Peyer's patch (tissue), 4 donors: ENCODE measurements around the gene ZNF669.

Experiments used
- POLR2A ChIP-seq, 2 donors: fragments of 450-650 bp; IDR thresholded peaks; one replicate each; pipeline ENCODE4 v1.5.1; 2017; ENCODE audit warnings: antibody characterized with exemption in 2 of 2, mild to moderate bottlenecking in 2 of 2, moderate library complexity in 2 of 2
- TF ChIP-seq, protein P1 (sequence below), 6 experiments: fragments of 450-650 bp in 4 of 6; fragments of 200-600 bp in 2 of 6; sonication (generic) in 1 of 6; IDR thresholded peaks; one replicate each; pipeline ENCODE4 v1.5.1; 2017 to 2019; ENCODE audit warnings: antibody characterized with exemption in 6 of 6, mild to moderate bottlenecking in 3 of 6, moderate library complexity in 1 of 6

DNA sequence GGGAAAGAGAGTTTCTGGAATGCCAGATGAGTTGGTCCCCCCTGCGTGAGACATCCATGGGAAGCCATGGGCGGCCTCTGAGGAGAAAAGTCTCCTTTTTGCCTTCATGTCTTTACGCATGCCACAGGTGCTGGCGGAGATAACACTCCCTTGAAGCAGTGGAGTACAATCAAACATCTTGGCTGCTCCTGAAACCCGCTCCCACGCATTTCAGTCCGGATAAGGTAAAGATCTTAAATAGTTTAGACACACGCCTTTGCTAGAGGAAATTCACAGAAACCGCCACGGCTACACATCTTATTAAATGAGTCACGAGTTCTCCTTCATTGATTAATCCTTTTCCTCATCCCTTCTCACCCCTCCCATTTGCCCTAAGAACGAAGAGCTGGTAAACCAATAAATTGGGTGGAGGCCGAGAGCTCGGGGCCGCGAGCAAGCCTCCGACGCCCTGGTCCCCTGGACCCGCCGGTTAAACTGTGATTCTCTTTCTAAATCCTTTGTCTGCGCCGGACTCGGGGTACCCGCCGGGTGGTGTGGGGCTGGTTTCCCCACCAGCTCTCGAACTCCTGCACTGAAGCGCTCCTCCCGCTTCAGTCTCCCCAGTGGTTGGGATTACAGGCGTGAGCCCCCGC is 6.6 kb upstream of the ZNF669 start:
- TF ChIP-seq, protein P1, sequence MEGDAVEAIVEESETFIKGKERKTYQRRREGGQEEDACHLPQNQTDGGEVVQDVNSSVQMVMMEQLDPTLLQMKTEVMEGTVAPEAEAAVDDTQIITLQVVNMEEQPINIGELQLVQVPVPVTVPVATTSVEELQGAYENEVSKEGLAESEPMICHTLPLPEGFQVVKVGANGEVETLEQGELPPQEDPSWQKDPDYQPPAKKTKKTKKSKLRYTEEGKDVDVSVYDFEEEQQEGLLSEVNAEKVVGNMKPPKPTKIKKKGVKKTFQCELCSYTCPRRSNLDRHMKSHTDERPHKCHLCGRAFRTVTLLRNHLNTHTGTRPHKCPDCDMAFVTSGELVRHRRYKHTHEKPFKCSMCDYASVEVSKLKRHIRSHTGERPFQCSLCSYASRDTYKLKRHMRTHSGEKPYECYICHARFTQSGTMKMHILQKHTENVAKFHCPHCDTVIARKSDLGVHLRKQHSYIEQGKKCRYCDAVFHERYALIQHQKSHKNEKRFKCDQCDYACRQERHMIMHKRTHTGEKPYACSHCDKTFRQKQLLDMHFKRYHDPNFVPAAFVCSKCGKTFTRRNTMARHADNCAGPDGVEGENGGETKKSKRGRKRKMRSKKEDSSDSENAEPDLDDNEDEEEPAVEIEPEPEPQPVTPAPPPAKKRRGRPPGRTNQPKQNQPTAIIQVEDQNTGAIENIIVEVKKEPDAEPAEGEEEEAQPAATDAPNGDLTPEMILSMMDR (IDR thresholded peaks at IDR 0.05) = no peak
- no peak for TF ChIP-seq POLR2A (IDR thresholded peaks at IDR 0.05)
